ACC112 (cell line): ENCODE measurements around the gene MT1X.
A peak's percentile ranks its signal among the peaks of the same experiment; 100 is the strongest.
"Not testable (repeated sequence)": the region's sequence is repeated elsewhere in the genome, so short reads cannot be mapped to it uniquely, and the experiment has no call there.

Source experiments
- H2AFZ ChIP-seq: fragments of 200-600 bp; sonication (generic); one replicate; pipeline ENCODE4 v1.6.0; 2017; ENCODE audit warnings: antibody characterized with exemption, low read length; ENCODE audit not compliant: unreplicated experiment
- H3K27ac ChIP-seq: fragments of 200-600 bp; sonication (generic); 2 replicates; pipeline ENCODE4 v1.5.1; 2014; ENCODE audit warnings: low read depth, mild to moderate bottlenecking, antibody characterized with exemption, low read length, moderate library complexity
- H3K27me3 ChIP-seq: fragments of 200-600 bp; sonication (generic); 2 replicates; pipeline ENCODE4 v1.6.1; 2014; ENCODE audit warnings: mild to moderate bottlenecking, antibody characterized with exemption, low read length, moderate library complexity, mixed read lengths; ENCODE audit not compliant: insufficient read depth
- H3K36me3 ChIP-seq: fragments of 200-600 bp; sonication (generic); 2 replicates; pipeline ENCODE4 v1.6.1; 2016; ENCODE audit warnings: mild to moderate bottlenecking, antibody characterized with exemption, low read length, moderate library complexity, mixed read lengths; ENCODE audit not compliant: insufficient read depth
- H3K4me1 ChIP-seq: fragments of 200-600 bp; sonication (generic); one replicate; pipeline ENCODE4 v1.6.1; 2016; ENCODE audit warnings: low read length, mixed read lengths; ENCODE audit not compliant: insufficient read depth, unreplicated experiment, control insufficient read depth
- H3K4me3 ChIP-seq: fragments of 200-600 bp; sonication (generic); 2 replicates; pipeline ENCODE4 v1.5.1; 2014; ENCODE audit warnings: mild to moderate bottlenecking, low read depth, low read length
- H3K79me2 ChIP-seq: fragments of 200-600 bp; sonication (generic); one replicate; pipeline ENCODE4 v1.6.0; 2016; ENCODE audit warnings: low read length; ENCODE audit not compliant: control insufficient read depth, unreplicated experiment, insufficient read depth

The MT1X gene

DNA sequence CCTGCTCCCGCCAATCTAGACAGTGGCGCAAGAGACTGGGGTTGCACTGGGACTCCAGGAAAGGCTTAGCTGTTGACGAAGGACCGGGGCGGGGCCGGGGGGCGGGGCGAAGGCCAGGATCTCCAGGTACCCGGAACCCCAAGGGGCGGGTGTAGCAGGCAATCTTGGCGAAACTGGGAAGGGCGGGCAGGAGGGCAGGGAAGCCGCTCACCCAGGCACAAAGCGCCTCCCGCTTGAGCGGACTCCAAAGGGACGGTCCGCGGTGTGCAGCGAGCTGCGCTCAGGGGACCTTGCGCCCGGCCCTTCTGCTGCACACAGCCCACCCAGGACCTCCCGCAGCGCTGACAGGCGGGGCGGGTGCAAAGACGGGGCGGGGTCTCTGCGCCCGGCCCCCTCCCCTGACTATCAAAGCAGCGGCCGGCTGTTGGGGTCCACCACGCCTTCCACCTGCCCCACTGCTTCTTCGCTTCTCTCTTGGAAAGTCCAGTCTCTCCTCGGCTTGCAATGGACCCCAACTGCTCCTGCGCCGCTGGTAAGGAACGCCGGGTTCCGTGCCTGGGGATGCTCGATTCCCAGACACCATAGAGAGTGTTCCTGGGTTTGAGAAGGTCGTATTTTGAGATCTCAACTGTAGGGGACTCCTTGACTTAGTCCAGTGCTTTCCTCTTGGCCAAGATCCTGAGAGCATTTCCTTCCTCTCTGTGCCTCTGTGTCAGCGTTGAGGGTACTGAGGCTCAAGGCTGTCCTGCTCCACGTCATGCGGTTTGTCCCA, 24.5 kb upstream of the MT1X start, which contains the start of gene MT1F:
Gene MT1F, plus strand, starts transcription at position 405 of the 772 bp plus-strand sequence. Its CDS starts 100 bp downstream, at position 505.
- Histone ChIP-seq H3K4me3 (peak within 1 kb of the TSS; percentile 65), H3K27me3 (peaks cover 28% of the 10 kb centered on the region), H3K27ac (no peak within 1 kb of the TSS), H2AFZ (peak within 1 kb of the TSS; percentile 70), H3K4me1 (peaks cover 3% of the 10 kb centered on the region), H3K79me2 (no peaks in the 10 kb centered on the region), H3K36me3 (no peaks in the 10 kb centered on the region)

GRCh38 chr16:56658327-56658875, 23.9 kb upstream of the MT1X start:
- no peaks in the 10 kb centered on the region for H3K79me2 ChIP-seq
- H3K4me3 ChIP-seq = peak overlapping the region; percentile 65
- peaks cover 6% of the 10 kb centered on the region for H3K4me1 ChIP-seq
- H3K36me3 ChIP-seq = no peaks in the 10 kb centered on the region
- H3K27ac ChIP-seq = no peak overlapping the region
- H3K27me3 ChIP-seq = peaks cover 33% of the 10 kb centered on the region
- H2AFZ ChIP-seq = peak overlapping the region; percentile 70

DNA sequence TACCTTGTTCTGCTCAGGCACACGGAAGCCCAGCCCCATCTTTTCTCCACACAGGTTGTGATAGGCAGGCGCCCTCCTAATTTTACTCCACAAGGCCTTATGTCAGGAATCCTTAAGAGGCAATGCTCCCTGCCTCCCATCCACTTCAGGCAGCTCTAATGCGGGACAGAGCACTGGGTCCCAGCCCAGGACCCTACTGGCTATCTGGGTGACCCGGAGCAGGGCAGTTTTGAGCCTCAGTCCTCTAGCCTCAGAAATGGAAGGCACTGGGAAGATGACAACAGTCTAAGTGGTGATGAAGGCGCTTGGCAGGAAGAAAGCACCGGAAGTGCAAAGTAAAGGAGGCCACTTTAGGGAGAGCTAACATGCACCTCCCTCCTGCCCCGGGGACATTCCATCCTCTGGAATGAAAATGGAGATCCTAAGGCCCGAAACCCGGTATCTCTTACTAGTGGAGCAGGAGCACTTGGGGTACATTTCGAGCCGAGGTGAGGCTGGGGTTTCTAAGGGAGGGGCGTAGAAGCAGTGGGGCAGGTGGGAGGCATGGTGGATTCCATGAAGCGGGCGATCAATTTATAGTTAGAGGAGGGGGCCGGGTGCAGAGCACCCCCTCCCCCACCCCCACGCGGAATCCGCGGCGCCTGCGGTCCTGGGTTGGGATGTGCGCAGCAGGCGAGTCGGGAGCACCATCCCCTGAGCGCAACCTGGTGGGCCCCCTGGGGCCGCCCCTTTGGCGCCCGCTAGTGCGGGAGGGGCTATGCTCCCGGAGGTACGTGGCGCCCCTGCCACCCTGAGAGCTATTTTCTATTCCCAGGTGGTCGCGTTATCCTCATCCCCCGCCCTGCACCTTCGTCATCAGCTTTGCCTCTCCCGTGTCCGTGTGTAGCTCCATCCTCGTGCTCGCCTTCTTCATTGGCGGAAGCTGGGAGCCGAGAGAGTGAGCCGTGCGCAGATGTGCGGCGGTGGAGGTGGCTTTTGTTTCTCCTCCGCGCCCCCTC, 19.6 kb upstream of the MT1X start:
- Histone ChIP-seq H3K27ac (no peak overlapping the region), H3K4me3 (0 out of 2 replicates have a peak overlapping the region, but pooled peaks have one; percentile 31), H3K79me2 (no peaks in the 10 kb centered on the region), H3K36me3 (no peaks in the 10 kb centered on the region), H3K4me1 (peaks cover 6% of the 10 kb centered on the region), H3K27me3 (peaks cover 66% of the 10 kb centered on the region), H2AFZ (no peak overlapping the region)

- H3K27me3 ChIP-seq = peaks cover 78% of the 10 kb centered on the region
Measured at GRCh38 chr16:56664506-56664905, 17.8 kb upstream of the MT1X start.

GRCh38 chr16:56665286-56666261, 16.7 kb upstream of the MT1X start:
- H3K4me1 ChIP-seq = not testable (repeated sequence)

More at GRCh38 chr16:56664506-56664905, 17.8 kb upstream of the MT1X start:
- H2AFZ ChIP-seq = no peak overlapping the region
- H3K4me3 ChIP-seq = no peak overlapping the region
- H3K27ac ChIP-seq = no peak overlapping the region
- peaks cover 6% of the 10 kb centered on the region for H3K4me1 ChIP-seq
- no peaks in the 10 kb centered on the region for H3K36me3 ChIP-seq
- no peaks in the 10 kb centered on the region for H3K79me2 ChIP-seq

GRCh38 chr16:56667581-56668571, 14.4 kb upstream of the MT1X start, which contains the start of gene MT1G:
TSS of gene MT1G (minus strand) at chr16:56668065. CDS start at chr16:56667993, 72 bp downstream.
- H3K4me1 ChIP-seq = peaks cover 1% of the 10 kb centered on the region
- no peak within 1 kb of the TSS for H2AFZ ChIP-seq
- H3K4me3 ChIP-seq = no peak within 1 kb of the TSS
- H3K27ac ChIP-seq = no peak within 1 kb of the TSS
- no peaks in the 10 kb centered on the region for H3K36me3 ChIP-seq
- H3K79me2 ChIP-seq = no peaks in the 10 kb centered on the region
- H3K27me3 ChIP-seq = peaks cover 72% of the 10 kb centered on the region

More at GRCh38 chr16:56665286-56666261, 16.7 kb upstream of the MT1X start:
- not testable (repeated sequence) for H3K27ac ChIP-seq, H3K79me2 ChIP-seq, H2AFZ ChIP-seq, H3K4me3 ChIP-seq, H3K36me3 ChIP-seq
- peaks cover 79% of the 10 kb centered on the region for H3K27me3 ChIP-seq

DNA sequence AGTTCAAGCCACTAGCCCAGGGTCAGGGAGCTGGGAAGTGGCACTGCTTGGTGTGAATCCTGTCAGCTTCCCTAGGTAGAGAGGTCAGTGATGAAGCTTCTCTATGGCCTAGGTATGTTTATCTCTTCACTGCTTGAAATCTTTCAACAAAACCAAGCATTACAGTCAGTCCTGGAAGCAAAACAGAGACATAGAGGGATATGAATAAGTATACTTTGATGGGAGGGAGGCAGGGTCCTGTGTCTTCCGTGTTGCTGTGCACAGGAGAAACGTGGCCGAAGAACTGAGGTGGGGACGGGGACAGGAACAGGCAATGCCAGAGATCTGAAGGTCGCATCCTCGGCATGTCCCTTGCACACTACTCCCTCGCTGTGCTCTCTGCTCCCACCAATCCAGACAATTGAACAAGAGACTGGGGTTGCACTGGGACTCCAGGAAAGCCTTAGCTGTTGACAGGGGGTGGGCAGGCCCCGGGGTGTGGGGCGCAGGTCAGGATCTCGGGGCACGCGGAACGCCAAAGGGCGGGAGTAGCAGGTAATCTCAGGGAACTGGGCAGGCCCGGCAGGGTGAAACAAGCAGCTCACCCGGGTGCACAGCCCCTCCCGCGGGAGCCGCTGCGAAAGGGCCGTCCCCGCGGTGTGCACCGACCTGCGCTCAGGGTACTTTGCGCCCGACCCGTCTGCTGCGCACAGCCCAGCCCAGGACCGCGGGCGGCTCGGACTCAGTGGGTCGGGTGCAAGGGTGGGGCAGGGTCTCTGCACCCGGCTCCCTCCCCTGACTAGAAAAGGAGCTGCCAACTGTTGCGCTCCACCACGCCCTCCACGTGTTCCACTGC, 13.0 kb upstream of the MT1X start, which contains the start of gene MT1H:
Gene MT1H, plus strand, starts transcription at position 810 of the 835 bp plus-strand sequence. CDS start 71 bp downstream, outside the sequence.
- H3K27ac ChIP-seq = no peak within 1 kb of the TSS
- H3K4me3 ChIP-seq = no peak within 1 kb of the TSS
- H2AFZ ChIP-seq = no peak within 1 kb of the TSS
- H3K4me1 ChIP-seq = no peaks in the 10 kb centered on the region
- H3K79me2 ChIP-seq = no peaks in the 10 kb centered on the region
- H3K36me3 ChIP-seq = no peaks in the 10 kb centered on the region
- H3K27me3 ChIP-seq = peaks cover 61% of the 10 kb centered on the region

DNA sequence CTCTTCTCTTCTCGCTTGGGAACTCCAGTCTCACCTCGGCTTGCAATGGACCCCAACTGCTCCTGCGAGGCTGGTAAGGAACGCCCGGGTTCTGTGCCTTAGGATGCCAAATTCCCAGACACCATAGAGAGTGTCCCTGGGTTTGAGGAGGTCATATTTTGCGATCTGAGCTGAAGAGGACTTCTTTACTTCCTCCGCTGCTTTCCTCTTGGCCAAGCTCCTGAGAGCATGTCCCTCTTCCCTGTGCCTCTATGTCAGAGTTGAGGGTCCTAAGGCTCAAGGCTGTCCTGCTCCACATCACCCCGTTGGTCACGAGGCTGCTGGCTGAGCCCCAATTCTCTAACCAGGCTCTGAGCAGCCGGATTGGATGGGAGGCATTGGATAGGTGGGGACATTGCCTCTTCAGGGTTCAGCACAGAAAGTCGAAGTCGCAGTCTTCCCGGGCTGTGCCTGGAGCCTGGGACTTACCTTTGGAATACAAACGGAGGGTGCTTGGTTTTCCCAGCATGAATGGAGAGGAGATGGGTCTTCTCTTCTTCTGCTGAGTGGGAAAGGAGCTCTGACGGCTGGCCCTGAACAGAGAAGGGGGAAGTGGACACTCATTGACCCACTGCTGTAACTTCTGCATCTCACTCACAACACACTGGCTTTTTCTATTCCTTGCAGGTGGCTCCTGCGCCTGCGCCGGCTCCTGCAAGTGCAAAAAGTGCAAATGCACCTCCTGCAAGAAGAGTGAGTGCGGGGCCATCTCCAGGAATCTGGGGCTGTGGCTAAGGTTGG, 12.2 kb upstream of the MT1X start:
- Histone ChIP-seq H3K79me2 (no peaks in the 10 kb centered on the region), H3K4me1 (no peaks in the 10 kb centered on the region), H2AFZ (no peak overlapping the region), H3K27me3 (peaks cover 55% of the 10 kb centered on the region), H3K4me3 (no peak overlapping the region), H3K36me3 (no peaks in the 10 kb centered on the region), H3K27ac (no peak overlapping the region)
